Ascending aorta (tissue), 2 donors: ENCODE results near the gene TRIM56. TPM values are rescaled to one million over a fixed set of nuclear protein-coding genes. Genes with fewer than 3 reads are reported as not detected.

Experiments
- DNase-seq, 2 donors: peaks; one replicate each; pipeline ENCODE4 v3.0.0-alpha.2; 2019; ENCODE audit warnings: low spot score in 2 of 2
- H3K27ac ChIP-seq, 2 donors: fragments of 200-600 bp; sonication (generic); one replicate each; pipeline ENCODE4 v1.5.1; 2016 to 2017; ENCODE audit warnings: mild to moderate bottlenecking in 1 of 2
- H3K27me3 ChIP-seq: fragments of 200-600 bp; sonication (generic); one replicate; pipeline ENCODE4 v1.5.1; 2017
- H3K36me3 ChIP-seq, 2 donors: fragments of 200-600 bp; sonication (generic); one replicate each; pipeline ENCODE4 v1.5.1; 2016
- H3K4me1 ChIP-seq, 2 donors: fragments of 200-600 bp; sonication (generic); one replicate each; pipeline ENCODE4 v1.5.1; 2016 to 2017; ENCODE audit warnings: mild to moderate bottlenecking in 1 of 2
- H3K4me3 ChIP-seq, 2 donors: fragments of 200-600 bp; sonication (generic); one replicate each; pipeline ENCODE4 v1.5.1; 2016 to 2017; ENCODE audit warnings: mild to moderate bottlenecking in 1 of 2
- H3K9me3 ChIP-seq, 2 donors: fragments of 200-600 bp; sonication (generic); one replicate each; pipeline ENCODE4 v1.5.1; 2016
- intact Hi-C: fragments of 100-400 bp; cut with DNase I; formaldehyde crosslinking; loops from one replicate; pipeline ENCODE4 v1.15.1; 2023
- total RNA-seq: library from RNA; depleted of rRNA; stranded (reverse); fragments of >200 nt; gene quantifications from one replicate; pipeline ENCODE4 v1.1.0, GENCODE V29; 2016
- TF ChIP-seq, protein P1 (sequence below), 3 experiments: fragments of 200-600 bp in 2 of 3; fragments of 450-650 bp in 1 of 3; sonication (generic) in 2 of 3; IDR thresholded peaks; one replicate each; pipeline ENCODE4 v1.5.1; 2016 to 2019; ENCODE audit warnings: antibody characterized with exemption in 3 of 3, mild to moderate bottlenecking in 1 of 3, moderate library complexity in 1 of 3

TRIM56 gene
- total RNA-seq, 1 donor from 2014 or later, result 29.6 TPM

DNA sequence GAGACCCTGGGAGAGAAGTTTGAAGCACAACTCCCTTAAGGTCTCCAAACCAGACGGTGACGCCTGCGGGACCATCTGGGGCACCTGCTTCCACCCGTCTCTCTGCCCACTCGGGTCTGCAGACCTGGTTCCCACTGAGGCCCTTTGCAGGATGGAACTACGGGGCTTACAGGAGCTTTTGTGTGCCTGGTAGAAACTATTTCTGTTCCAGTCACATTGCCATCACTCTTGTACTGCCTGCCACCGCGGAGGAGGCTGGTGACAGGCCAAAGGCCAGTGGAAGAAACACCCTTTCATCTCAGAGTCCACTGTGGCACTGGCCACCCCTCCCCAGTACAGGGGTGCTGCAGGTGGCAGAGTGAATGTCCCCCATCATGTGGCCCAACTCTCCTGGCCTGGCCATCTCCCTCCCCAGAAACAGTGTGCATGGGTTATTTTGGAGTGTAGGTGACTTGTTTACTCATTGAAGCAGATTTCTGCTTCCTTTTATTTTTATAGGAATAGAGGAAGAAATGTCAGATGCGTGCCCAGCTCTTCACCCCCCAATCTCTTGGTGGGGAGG, 52.5 kb downstream of the TRIM56 start:
- no peaks in the 10 kb centered on the region for H3K27me3 ChIP-seq
- intact Hi-C loops, result loop anchor here (1.0 to 5.0 kb wide), 5 partner anchors 10 to 245 kb away; partner anchors contain the start of genes SERPINE1 and TRIM56
- H3K36me3 ChIP-seq, result peaks cover 35 to 47% of the 10 kb centered on the region in 2 donors
- H3K4me1 ChIP-seq, result peaks cover 6 to 15% of the 10 kb centered on the region in 2 donors
- TF ChIP-seq, protein P1, sequence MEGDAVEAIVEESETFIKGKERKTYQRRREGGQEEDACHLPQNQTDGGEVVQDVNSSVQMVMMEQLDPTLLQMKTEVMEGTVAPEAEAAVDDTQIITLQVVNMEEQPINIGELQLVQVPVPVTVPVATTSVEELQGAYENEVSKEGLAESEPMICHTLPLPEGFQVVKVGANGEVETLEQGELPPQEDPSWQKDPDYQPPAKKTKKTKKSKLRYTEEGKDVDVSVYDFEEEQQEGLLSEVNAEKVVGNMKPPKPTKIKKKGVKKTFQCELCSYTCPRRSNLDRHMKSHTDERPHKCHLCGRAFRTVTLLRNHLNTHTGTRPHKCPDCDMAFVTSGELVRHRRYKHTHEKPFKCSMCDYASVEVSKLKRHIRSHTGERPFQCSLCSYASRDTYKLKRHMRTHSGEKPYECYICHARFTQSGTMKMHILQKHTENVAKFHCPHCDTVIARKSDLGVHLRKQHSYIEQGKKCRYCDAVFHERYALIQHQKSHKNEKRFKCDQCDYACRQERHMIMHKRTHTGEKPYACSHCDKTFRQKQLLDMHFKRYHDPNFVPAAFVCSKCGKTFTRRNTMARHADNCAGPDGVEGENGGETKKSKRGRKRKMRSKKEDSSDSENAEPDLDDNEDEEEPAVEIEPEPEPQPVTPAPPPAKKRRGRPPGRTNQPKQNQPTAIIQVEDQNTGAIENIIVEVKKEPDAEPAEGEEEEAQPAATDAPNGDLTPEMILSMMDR (IDR thresholded peaks at IDR 0.05), result no peak
- peak in 1 of 2 donors; percentile 63 for DNase-seq
- peak overlapping the region in 1 of 2 donors; percentile 13 for H3K4me3 ChIP-seq
- H3K9me3 ChIP-seq, result no peaks in the 10 kb centered on the region
- peak overlapping the region; percentile 72 to 87 for H3K27ac ChIP-seq

DNA sequence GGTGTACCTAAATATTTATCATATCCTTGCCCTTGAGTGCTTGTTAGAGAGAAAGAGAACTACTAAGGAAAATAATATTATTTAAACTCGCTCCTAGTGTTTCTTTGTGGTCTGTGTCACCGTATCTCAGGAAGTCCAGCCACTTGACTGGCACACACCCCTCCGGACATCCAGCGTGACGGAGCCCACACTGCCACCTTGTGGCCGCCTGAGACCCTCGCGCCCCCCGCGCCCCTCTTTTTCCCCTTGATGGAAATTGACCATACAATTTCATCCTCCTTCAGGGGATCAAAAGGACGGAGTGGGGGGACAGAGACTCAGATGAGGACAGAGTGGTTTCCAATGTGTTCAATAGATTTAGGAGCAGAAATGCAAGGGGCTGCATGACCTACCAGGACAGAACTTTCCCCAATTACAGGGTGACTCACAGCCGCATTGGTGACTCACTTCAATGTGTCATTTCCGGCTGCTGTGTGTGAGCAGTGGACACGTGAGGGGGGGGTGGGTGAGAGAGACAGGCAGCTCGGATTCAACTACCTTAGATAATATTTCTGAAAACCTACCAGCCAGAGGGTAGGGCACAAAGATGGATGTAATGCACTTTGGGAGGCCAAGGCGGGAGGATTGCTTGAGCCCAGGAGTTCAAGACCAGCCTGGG, 53.1 kb downstream of the TRIM56 start:
- peak overlapping the region; percentile 72 to 87 for H3K27ac ChIP-seq
- no peaks in the 10 kb centered on the region for H3K9me3 ChIP-seq
- H3K4me3 ChIP-seq, result peak overlapping the region in 1 of 2 donors; percentile 13
- H3K36me3 ChIP-seq, result peaks cover 31 to 42% of the 10 kb centered on the region in 2 donors
- peak; percentile 91 to 98 for DNase-seq
- H3K4me1 ChIP-seq, result peaks cover 6 to 15% of the 10 kb centered on the region in 2 donors
- TF ChIP-seq, protein P1 (IDR thresholded peaks at IDR 0.05), result peak; percentile 82 to 90 (median 85)
- H3K27me3 ChIP-seq, result no peaks in the 10 kb centered on the region
- intact Hi-C loops, result loop anchor here (1.0 to 5.0 kb wide), 5 partner anchors 11 to 246 kb away; partner anchors contain the start of genes SERPINE1 and TRIM56

DNA sequence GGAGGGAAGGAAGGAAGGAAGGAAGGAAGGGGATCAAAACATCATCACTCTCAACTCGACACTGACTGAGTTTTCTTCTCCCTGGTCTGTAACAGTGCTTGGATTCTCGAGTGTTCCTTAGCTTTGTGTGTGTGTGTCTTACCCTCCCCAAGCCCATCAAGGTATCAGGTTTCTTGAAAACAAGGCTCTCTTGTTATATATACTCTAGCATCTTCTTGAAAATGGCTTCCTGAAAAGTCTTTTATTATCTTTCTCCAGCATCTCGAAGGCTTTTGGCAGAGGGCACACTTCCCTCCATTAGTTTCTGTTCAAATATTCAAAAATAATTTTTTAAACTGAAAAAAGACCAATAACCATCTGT, 55.0 kb downstream of the TRIM56 start:
- TF ChIP-seq, protein P1 (IDR thresholded peaks at IDR 0.05), result no peak
- peaks cover 13 to 26% of the 10 kb centered on the region in 2 donors for H3K36me3 ChIP-seq
- H3K9me3 ChIP-seq, result no peaks in the 10 kb centered on the region
- H3K4me1 ChIP-seq, result peaks cover 6 to 19% of the 10 kb centered on the region in 2 donors
- no peaks in the 10 kb centered on the region for H3K27me3 ChIP-seq
- intact Hi-C loops, result no loop called here
- DNase-seq, result no peak
- no peak overlapping the region for H3K27ac ChIP-seq
- no peak overlapping the region for H3K4me3 ChIP-seq

DNA sequence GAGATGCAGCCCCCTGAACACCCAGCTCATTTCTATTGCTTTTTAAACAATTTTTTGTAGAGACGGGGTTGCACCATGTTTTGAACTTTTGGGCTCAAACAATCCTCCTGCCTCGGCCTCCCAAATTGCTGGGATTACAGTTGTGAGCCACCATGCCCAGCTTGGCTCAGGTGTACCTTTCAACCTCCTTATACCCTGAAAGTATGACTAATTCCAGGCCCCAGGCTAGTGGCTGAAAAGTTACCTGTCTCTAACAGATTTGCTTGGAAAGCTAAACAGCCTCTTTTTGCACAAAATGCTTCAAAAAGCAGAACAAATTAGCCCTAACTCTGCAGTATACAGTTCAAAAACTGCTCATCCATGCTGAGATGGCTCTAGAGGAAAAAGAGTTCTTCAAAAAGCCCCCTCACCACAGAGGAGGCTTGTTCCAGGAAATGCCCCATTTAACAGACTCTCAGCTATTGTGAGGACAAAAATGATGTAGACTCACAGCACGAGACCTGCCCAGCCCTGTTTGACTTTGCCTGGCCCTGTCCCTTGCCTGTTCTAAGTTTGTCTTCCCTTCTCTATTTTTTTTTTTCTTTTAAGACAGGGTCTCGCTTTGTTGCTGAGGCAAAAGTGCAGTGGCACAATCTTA, 55.6 kb downstream of the TRIM56 start:
- Histone ChIP-seq H3K36me3 (peaks cover 8 to 20% of the 10 kb centered on the region in 2 donors), H3K27me3 (no peaks in the 10 kb centered on the region), H3K4me3 (no peak overlapping the region), H3K27ac (no peak overlapping the region), H3K4me1 (peaks cover 6 to 19% of the 10 kb centered on the region in 2 donors), H3K9me3 (no peaks in the 10 kb centered on the region)
- intact Hi-C loops, result no loop called here
- no peak for DNase-seq
- TF ChIP-seq, protein P1 (IDR thresholded peaks at IDR 0.05), result no peak

Other genes with a start within 250 kb of the TRIM56 start
- gene SLC12A9, start 232.8 kb upstream of the TRIM56 start, total RNA-seq, result 19.4 TPM
- 221 TPM for gene TRIP6, start 218.1 kb upstream of the TRIM56 start, total RNA-seq
- gene SRRT, start 210.4 kb upstream of the TRIM56 start, total RNA-seq, result 89.2 TPM
- 0.53 TPM for gene UFSP1, start 195.8 kb upstream of the TRIM56 start, total RNA-seq
- gene ACHE, start 189.6 kb upstream of the TRIM56 start, total RNA-seq, result 7.8 TPM
- not detected for gene MUC3A, start 135.9 kb upstream of the TRIM56 start, total RNA-seq
- 0.85 TPM for gene MUC12, start 115.9 kb upstream of the TRIM56 start, total RNA-seq
- not detected for gene MUC17, start 65.4 kb upstream of the TRIM56 start, total RNA-seq
- gene SERPINE1, start 41.6 kb downstream of the TRIM56 start, total RNA-seq, result 1,267 TPM
- 77.4 TPM for gene AP1S1, start 69.0 kb downstream of the TRIM56 start, total RNA-seq
- gene VGF, start 80.1 kb downstream of the TRIM56 start, total RNA-seq, result not detected
- gene NAT16, start 94.8 kb downstream of the TRIM56 start, total RNA-seq, result not detected
- gene MOGAT3, start 115.6 kb downstream of the TRIM56 start, total RNA-seq, result not detected
- 165 TPM for gene PLOD3, start 132.1 kb downstream of the TRIM56 start, total RNA-seq
- 87.9 TPM for gene ZNHIT1, start 132.7 kb downstream of the TRIM56 start, total RNA-seq
- gene CLDN15, start 152.3 kb downstream of the TRIM56 start, total RNA-seq, result 27.7 TPM
- gene FIS1, start 159.6 kb downstream of the TRIM56 start, total RNA-seq, result 266 TPM
- 19.8 TPM for gene IFT22, start 236.3 kb downstream of the TRIM56 start, total RNA-seq